Measurements from ENCODE around the gene B3GAT2. TPM values are rescaled to one million over a fixed set of nuclear protein-coding genes. Genes with fewer than 3 reads are reported as not detected.

The B3GAT2 gene
- total RNA-seq, 1 experiment from 2014 or later, result not detected

DNA sequence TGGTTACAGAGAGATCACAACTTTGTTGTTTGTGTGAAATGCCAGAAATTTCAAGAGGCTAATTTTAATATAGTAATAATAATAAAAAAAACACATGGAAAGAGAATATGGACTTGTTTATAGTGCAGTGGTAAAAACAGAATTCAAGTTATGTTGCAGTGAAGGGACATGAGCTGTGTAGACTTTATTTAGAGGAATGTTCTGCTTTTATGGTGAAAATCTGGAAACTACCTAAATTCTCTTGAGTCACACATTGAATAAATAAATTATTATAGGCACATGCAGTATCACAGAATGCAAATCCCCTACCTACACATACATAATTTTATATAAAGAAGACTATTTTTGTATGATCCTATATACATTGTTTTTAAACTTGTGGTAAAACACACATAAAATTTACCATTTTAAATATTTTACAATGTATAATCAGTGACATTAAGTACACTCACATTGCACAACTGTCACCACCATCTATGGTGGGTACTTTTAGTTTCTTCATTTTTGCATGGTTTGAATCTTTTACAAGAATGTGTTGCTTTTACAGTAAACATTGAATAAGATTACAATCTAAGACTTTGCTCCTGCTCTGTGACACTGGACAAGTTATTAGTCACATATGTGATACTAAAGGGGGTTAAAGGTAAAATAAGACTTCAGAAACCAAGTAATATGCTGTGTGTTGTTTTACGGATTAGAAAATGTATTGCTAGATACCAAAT lies 107.4 kb downstream of the B3GAT2 start:
- DNase-seq (ENCODE audit: low read depth), result no peak
- in situ Hi-C loops (cut with HindIII; ENCODE audit: low pct_unique_long_range_greater_than_20kb, low sequenced_read_pairs), result no loop called here

GRCh38 chr6:70847106-70848084 lies 109.5 kb downstream of the B3GAT2 start:
- no peak for DNase-seq (ENCODE audit: low read depth)
- in situ Hi-C loops (cut with HindIII; ENCODE audit: low pct_unique_long_range_greater_than_20kb, low sequenced_read_pairs), result no loop called here

DNA sequence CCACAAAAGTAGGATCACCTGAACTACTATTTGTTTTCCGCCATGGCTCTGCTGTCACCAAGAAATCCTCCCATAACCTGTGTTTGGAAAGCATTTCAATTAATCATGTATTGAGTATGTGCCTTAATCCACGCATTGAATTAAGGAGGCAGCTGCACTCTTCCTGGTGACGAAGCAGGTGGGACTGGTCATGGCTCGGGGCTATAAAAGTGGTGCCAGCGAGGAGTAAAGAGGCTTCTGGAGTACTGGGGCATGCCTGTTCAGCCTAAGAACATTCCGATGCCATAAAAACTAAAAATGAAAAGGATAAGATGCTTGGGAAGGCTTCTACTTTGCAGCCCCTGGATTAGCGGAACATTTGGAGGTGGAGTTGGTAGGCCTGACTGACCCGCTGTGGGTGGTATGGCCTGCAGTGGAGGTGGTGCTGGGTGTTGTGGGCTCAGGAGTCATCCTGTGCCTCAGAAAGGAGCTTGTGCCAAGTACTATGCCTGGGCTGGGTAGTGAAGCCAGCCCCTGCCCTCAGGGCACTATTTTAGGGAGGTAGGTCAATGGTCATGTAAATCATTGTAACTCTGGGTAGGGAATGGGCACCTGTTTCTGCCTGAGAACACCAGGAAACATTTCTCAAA lies 110.5 kb downstream of the B3GAT2 start:
- no peak for DNase-seq (ENCODE audit: low read depth)
- in situ Hi-C loops (cut with HindIII; ENCODE audit: low pct_unique_long_range_greater_than_20kb, low sequenced_read_pairs), result no loop called here

GRCh38 chr6:70844301-70844700 lies 112.6 kb downstream of the B3GAT2 start:
- in situ Hi-C loops (cut with HindIII; ENCODE audit: low pct_unique_long_range_greater_than_20kb, low sequenced_read_pairs), result no loop called here
- no peak for DNase-seq (ENCODE audit: low read depth)

DNA sequence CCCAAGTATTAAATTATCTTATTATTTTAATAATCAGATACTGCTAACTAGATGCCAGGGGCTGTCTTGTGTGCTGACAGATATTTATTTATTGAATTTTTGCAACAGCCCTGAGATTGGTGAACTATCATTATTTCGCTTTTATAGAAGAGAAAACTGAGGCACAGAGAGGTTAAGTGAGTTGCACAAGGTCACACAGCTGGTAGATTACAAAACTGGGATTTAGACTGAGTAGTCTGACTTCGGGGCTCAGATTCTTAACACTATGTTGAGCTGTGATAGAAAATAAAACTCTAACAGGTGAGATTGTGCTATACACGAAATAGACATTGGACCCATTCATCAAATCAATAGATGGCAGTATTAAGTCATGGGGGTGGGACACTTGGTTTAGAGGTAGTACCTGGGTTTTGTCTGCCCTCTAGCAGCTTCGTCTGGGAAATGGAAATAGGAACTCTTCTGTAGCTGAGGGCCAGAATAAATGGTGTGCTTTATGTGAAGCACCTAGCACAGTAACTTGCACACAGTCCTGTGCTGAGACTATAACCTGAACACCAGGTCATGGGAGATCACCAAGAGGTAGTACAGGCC lies 113.4 kb downstream of the B3GAT2 start:
- DNase-seq (ENCODE audit: low read depth), result no peak

DNA sequence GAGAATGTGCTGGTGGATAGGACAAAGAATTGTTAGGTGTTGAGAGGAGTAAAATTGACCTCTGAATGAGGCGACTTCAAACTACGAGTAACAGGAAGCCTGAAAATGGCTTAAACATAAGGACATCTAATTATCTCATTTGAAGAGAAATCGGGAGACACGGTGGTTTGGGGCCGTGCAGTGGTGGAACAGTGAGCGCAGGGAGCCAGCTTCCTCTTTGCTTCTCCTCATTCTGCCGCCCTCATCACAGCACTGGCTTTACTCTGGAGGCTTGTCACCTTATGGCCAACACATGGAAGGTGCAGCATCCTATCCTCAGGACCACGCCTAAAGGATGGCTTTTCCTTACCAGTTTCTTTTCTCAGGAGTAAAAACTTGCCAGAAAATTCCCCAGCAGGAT lies 114.3 kb downstream of the B3GAT2 start:
- DNase-seq (ENCODE audit: low read depth), result no peak
- in situ Hi-C loops (cut with HindIII; ENCODE audit: low pct_unique_long_range_greater_than_20kb, low sequenced_read_pairs), result no loop called here

More for the DNA sequence above, 113.4 kb downstream of the B3GAT2 start:
- in situ Hi-C loops (cut with HindIII; ENCODE audit: low pct_unique_long_range_greater_than_20kb, low sequenced_read_pairs), result no loop called here

GRCh38 chr6:70841112-70841511 lies 115.7 kb downstream of the B3GAT2 start:
- in situ Hi-C loops (cut with HindIII; ENCODE audit: low pct_unique_long_range_greater_than_20kb, low sequenced_read_pairs), result no loop called here
- no peak for DNase-seq (ENCODE audit: low read depth)

DNA sequence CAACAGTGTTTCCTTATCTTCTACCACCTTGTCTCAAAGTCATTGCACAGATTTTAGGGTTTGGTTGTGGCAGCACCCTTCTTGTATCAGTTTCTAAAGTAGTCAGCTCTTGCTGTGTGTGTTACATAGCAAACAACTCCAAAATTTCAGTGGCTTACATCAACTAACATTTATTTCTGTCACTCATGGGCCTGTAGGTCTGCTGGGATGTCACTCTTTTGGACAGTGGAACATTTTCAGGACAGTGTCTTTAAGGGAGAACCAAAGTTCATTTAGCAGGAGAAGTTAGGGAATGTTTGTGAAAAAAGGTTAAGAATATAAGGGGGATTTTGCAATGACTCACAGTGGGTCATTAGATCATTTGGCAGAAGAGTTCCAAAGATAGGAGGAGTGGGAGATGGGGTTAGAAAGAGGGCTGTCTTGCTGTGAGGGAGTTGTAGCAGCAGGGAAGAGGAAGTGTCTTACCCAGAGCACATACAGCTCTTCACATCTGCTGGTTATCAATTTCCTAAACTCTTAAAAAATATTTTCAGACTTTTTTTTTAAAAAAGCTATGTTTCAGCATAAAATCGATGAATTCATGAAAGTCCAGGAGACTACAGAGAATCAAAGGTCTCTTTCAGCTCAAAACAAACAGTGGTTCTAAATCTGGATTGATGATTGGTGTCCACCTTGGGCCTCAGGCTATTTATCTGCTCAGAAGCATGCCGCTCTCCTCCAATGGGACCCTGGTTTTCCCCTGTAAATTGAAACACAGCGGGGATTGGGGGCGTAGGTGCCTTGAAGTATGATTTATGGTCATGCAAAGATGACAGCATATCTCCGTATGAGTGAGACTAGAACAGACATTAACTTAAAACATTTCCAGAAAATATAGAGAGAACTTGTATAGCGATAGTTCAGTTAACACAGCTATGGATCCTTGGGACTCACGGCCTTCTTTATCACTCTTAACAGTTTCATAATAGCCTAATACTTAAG lies 117.3 kb downstream of the B3GAT2 start:
- in situ Hi-C loops (cut with HindIII; ENCODE audit: low pct_unique_long_range_greater_than_20kb, low sequenced_read_pairs), result no loop called here
- no peak for DNase-seq (ENCODE audit: low read depth)

DNA sequence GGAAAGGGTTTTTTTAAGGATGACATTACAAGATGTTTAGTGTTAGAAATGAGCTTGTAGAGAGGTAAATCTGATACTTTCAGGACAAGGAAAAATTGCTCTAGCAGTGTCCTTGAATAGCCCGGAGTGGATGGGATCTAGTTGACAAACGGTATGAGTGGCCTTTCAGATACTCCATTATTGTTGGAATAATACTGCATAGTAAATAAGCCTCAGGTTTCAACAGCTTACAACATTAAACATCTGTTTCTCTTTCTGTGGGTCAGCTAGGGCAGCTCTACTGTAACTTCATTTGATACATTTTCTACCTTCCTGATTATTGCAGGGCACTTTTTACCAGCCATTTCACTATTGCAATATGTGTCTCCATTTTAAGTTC lies 118.0 kb downstream of the B3GAT2 start:
- DNase-seq (ENCODE audit: low read depth), result no peak
- in situ Hi-C loops (cut with HindIII; ENCODE audit: low pct_unique_long_range_greater_than_20kb, low sequenced_read_pairs), result no loop called here

- DNase-seq (ENCODE audit: low read depth), result no peak
- in situ Hi-C loops (cut with HindIII; ENCODE audit: low pct_unique_long_range_greater_than_20kb, low sequenced_read_pairs), result no loop called here
Observed at GRCh38 chr6:70834520-70834919, 122.3 kb downstream of the B3GAT2 start.

DNA sequence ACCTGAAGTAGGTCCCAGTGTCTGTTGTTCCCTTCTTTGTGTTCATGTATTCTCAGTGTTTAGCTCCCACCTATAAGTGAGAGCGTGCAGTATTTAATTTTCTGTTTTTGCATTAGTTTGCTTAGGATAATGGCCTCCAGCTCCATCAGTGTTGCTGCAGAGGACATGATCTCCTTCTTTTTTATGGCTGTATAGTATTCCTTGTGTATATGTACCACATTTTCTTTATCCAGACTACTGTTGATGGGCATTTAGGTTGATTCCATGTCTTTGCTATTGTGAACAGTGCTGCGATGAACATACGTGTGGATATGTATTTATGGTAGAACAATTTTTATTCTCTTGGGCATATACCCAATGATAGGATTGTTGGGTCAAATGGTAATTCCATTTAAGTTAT lies 125.4 kb downstream of the B3GAT2 start:
- no peak for DNase-seq (ENCODE audit: low read depth)

DNA sequence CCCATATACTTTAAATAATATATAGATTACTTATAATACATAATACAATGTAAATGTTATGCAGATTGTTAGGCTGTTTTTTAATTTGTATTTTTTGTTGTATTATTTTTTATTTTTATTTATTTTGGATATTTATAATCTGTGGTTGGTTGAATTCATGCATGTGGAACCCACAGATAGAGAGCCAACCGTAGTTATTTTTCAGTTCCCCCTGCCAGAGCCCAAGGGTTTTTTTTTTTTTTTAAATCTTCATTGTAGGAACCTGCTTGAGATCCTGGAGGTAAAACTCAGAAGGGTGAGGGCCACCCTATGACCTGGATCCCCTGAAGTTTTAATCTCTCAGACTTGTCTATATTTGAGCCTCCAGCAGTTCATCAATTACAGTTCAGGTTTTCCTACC lies 133.2 kb downstream of the B3GAT2 start:
- in situ Hi-C loops (cut with HindIII; ENCODE audit: low pct_unique_long_range_greater_than_20kb, low sequenced_read_pairs), result no loop called here
- DNase-seq (ENCODE audit: low read depth), result no peak

More for the DNA sequence above, 125.4 kb downstream of the B3GAT2 start:
- in situ Hi-C loops (cut with HindIII; ENCODE audit: low pct_unique_long_range_greater_than_20kb, low sequenced_read_pairs), result no loop called here

DNA sequence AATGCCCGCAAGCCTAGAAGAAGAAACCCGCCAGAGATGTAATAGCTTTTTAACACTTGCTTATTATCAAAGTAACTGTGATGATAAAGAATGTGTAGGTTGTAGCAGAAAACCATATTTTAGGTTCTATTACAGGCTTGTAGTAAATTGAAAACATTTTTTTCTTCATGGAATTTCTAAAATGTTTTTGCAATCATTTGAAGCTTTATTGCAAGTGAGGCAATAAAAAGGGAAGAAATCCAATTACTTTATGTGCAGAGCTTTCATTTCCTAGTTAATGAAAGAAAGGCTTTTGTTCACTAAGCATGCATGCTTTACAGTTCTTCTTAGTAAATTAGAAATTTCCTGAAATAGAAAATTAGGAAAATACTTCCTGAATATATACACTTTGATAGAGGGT lies 135.1 kb downstream of the B3GAT2 start:
- no peak for DNase-seq (ENCODE audit: low read depth)
- in situ Hi-C loops (cut with HindIII; ENCODE audit: low pct_unique_long_range_greater_than_20kb, low sequenced_read_pairs), result no loop called here

- in situ Hi-C loops (cut with HindIII; ENCODE audit: low pct_unique_long_range_greater_than_20kb, low sequenced_read_pairs), result no loop called here
Observed at GRCh38 chr6:70820778-70821177, 136.1 kb downstream of the B3GAT2 start.

DNA sequence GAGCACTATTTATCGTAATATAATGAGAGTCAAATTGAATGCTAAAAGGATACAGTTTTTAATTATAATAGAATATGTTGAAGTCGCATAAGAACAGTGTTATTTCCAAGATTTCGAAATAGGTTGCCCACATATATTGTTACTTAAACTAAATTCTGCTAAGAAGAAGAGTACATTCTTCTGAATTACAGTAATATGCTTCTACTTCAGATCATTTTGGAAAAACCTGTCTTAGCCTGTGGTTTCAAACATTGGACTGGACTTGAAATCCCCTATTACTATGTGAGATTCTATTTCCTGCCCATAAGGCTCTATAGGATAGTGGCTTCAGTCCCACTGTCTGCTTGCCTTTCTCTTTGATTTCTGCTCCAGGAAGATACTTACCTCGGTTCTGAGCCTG lies 137.2 kb downstream of the B3GAT2 start:
- DNase-seq (ENCODE audit: low read depth), result no peak
- in situ Hi-C loops (cut with HindIII; ENCODE audit: low pct_unique_long_range_greater_than_20kb, low sequenced_read_pairs), result no loop called here

More at GRCh38 chr6:70820778-70821177, 136.1 kb downstream of the B3GAT2 start:
- no peak for DNase-seq (ENCODE audit: low read depth)

- DNase-seq (ENCODE audit: low read depth), result no peak
- in situ Hi-C loops (cut with HindIII; ENCODE audit: low pct_unique_long_range_greater_than_20kb, low sequenced_read_pairs), result no loop called here
Observed at GRCh38 chr6:70813885-70814284, 143.0 kb downstream of the B3GAT2 start.

DNA sequence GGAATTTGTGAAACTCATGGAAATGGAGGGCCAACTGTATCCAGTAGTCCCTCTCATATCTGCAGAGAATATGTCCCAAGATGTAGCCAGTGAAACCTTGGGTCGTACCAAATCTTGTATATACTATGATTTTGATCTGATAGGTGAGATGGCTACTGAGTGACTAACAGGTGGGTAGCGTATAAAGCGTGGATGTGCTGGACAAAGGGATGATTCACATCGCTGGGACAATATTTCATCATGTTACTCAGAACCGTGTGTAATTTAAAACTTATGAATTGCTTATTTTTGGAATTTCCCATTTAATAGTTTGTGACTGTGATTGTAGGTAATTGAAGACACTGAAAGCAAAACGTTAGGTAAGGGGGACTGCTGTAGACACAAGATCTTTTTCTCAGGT lies 145.1 kb downstream of the B3GAT2 start:
- DNase-seq (ENCODE audit: low read depth), result no peak
- in situ Hi-C loops (cut with HindIII; ENCODE audit: low pct_unique_long_range_greater_than_20kb, low sequenced_read_pairs), result no loop called here
